ENCODE results near the gene TRMT44.

Gene TRMT44

DNA sequence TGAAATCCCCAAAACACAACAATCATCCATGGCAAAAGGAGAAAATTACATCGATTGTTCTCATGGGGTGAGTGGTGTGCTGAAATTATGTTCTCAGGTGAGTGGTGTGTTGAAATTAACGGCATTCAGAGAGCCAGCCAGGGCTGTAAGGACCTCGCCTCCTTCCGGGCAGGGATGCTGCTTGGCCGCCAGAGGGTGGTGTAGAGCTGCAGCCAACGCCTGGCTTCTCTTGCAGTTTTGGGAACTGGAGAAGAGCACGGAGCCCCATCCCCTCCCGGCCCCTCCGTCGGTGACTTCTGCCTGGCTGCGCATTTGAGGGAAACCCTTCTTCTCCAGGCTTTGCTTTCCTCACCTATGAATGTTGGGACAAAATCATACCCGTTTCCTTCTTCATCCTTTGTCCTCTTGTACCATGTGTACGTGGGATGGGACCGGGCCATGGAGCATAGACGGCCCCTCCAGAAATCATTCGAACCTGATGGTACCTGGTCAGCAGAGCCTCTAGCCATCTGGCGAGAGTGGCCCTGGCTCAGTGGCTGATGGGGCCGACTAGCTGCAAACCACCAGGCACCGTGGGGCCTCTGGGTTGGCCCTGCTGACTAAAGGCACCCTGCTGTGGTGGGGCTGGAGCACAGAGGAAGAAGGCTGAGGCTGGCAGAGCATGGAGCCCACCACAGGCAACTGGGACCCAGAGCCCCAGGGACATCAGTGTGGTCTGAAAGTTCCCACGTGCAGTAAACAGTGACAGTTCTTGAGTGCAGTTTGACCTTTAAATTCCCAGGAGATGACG lies 28.4 kb downstream of the TRMT44 start:
- Histone ChIP-seq H3K4me2 (ENCODE audit: insufficient read depth, low read length) (no peak overlapping the region), H3K9me3 (ENCODE audit: insufficient read depth, low read length, severe bottlenecking) (no peaks in the 10 kb centered on the region), H3K79me2 (ENCODE audit: insufficient read depth, low read length) (no peaks in the 10 kb centered on the region), H2AFZ (ENCODE audit: low read depth, low read length) (no peak overlapping the region), H3K36me3 (ENCODE audit: insufficient read depth, low read length) (peaks cover 71% of the 10 kb centered on the region), H3K27ac (ENCODE audit: low read length) (no peak overlapping the region), H3K4me3 (ENCODE audit: low read depth in 1 of 2, low read length in 2 of 2) (no peak overlapping the region), H3K27me3 (ENCODE audit: insufficient read depth, low read length, poor library complexity) (no peaks in the 10 kb centered on the region), H3K4me1 (ENCODE audit: insufficient read depth, low read length) (no peaks in the 10 kb centered on the region), H4K20me1 (ENCODE audit: insufficient read depth, low read length) (peaks cover 9% of the 10 kb centered on the region), H3K9ac (ENCODE audit: low read depth, low read length) (no peak overlapping the region)
- TF ChIP-seq EZH2 (IDR thresholded peaks at IDR 0.05; ENCODE audit: borderline replicate concordance, low read depth, low read length, severe bottlenecking), result no peak
- TF ChIP-seq CTCF (IDR thresholded peaks at IDR 0.05; ENCODE audit: borderline replicate concordance, extremely low read depth, low read length, poor library complexity, severe bottlenecking), result peak; percentile 81
- ATAC-seq (ENCODE audit: insufficient read depth, low read depth), result peak; percentile 81
- DNase-seq, result peak; percentile 47

DNA sequence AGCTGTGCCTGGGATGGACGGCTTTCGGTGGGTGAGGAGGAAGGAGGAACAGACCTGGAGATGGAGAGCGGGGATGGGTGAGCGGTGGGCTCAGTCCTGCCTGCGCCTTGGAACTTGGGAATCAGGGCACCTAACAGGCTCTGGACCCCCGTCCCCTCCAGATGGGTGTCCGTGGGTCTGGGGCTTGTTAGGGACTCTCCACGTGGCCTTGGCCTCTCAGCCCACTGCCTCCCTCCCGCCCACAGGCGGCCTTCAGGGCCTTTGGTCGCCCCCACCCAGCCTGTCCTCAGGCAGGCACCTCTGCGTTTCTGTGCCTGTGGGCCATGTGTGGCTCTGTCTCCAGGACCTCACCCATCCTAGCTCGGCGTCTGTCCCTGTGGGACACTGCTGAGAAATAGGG lies 29.0 kb downstream of the TRMT44 start:
- peaks cover 9% of the 10 kb centered on the region for H4K20me1 ChIP-seq (ENCODE audit: insufficient read depth, low read length)
- H3K9ac ChIP-seq (ENCODE audit: low read depth, low read length), result no peak overlapping the region
- no peaks in the 10 kb centered on the region for H3K79me2 ChIP-seq (ENCODE audit: insufficient read depth, low read length)
- H3K9me3 ChIP-seq (ENCODE audit: insufficient read depth, low read length, severe bottlenecking), result no peaks in the 10 kb centered on the region
- H2AFZ ChIP-seq (ENCODE audit: low read depth, low read length), result no peak overlapping the region
- TF ChIP-seq EZH2 (IDR thresholded peaks at IDR 0.05; ENCODE audit: borderline replicate concordance, low read depth, low read length, severe bottlenecking), result no peak
- TF ChIP-seq CTCF (IDR thresholded peaks at IDR 0.05; ENCODE audit: borderline replicate concordance, extremely low read depth, low read length, poor library complexity, severe bottlenecking), result no peak
- ATAC-seq (ENCODE audit: insufficient read depth, low read depth) (no peak), DNase-seq (no peak)
- no peak overlapping the region for H3K4me2 ChIP-seq (ENCODE audit: insufficient read depth, low read length)
- H3K4me1 ChIP-seq (ENCODE audit: insufficient read depth, low read length), result no peaks in the 10 kb centered on the region
- no peaks in the 10 kb centered on the region for H3K27me3 ChIP-seq (ENCODE audit: insufficient read depth, low read length, poor library complexity)
- H3K36me3 ChIP-seq (ENCODE audit: insufficient read depth, low read length), result peaks cover 66% of the 10 kb centered on the region
- no peak overlapping the region for H3K27ac ChIP-seq (ENCODE audit: low read length)
- H3K4me3 ChIP-seq (ENCODE audit: low read depth in 1 of 2, low read length in 2 of 2), result no peak overlapping the region

- Histone ChIP-seq H3K4me1 (ENCODE audit: insufficient read depth, low read length) (no peaks in the 10 kb centered on the region), H3K4me2 (ENCODE audit: insufficient read depth, low read length) (no peak overlapping the region), H3K79me2 (ENCODE audit: insufficient read depth, low read length) (no peaks in the 10 kb centered on the region), H4K20me1 (ENCODE audit: insufficient read depth, low read length) (peaks cover 9% of the 10 kb centered on the region), H3K9ac (ENCODE audit: low read depth, low read length) (no peak overlapping the region), H3K27ac (ENCODE audit: low read length) (no peak overlapping the region), H2AFZ (ENCODE audit: low read depth, low read length) (no peak overlapping the region), H3K36me3 (ENCODE audit: insufficient read depth, low read length) (peaks cover 63% of the 10 kb centered on the region), H3K27me3 (ENCODE audit: insufficient read depth, low read length, poor library complexity) (no peaks in the 10 kb centered on the region), H3K9me3 (ENCODE audit: insufficient read depth, low read length, severe bottlenecking) (no peaks in the 10 kb centered on the region), H3K4me3 (ENCODE audit: low read depth in 1 of 2, low read length in 2 of 2) (no peak overlapping the region)
- DNase-seq (no peak), ATAC-seq (ENCODE audit: insufficient read depth, low read depth) (no peak)
- TF ChIP-seq CTCF (IDR thresholded peaks at IDR 0.05; ENCODE audit: borderline replicate concordance, extremely low read depth, low read length, poor library complexity, severe bottlenecking), result no peak
- no peak for TF ChIP-seq EZH2 (IDR thresholded peaks at IDR 0.05; ENCODE audit: borderline replicate concordance, low read depth, low read length, severe bottlenecking)
Observed at GRCh38 chr4:8470451-8471024, 30.0 kb downstream of the TRMT44 start.
